Measurements from ENCODE around the gene MYF6.
"Not testable (repeated sequence)": the region's sequence is repeated elsewhere in the genome, so short reads cannot be mapped to it uniquely, and the experiment has no call there.

Gene MYF6

DNA sequence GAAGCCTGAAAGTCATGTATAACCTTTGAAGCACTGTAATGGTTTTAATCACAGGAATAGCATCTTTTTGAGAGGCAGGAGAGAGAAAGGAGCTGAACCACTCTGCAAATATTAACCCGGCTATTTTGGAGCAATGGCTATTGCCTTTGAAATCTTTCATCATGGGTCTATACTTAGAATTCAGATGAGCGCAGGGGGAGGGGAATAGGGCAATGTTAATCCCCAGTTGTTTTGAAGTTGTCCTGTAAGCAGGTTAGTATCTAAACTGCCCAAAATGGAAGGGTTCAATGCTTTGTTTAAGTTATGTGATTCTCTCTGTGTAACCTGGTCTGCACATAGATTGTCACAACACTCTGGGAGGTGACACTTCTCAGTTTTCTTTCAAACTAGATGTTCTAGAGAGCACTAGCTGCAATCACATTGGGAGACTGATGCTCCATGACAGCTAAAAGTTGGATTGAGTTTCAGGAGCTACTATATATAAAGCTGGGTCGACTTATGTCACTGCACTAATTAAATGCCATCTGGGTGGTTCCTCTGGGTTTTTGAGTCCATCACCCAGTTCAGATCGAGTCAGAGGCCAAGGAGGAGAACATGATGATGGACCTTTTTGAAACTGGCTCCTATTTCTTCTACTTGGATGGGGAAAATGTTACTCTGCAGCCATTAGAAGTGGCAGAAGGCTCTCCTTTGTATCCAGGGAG is at the start of gene MYF6:
Gene MYF6, plus strand, starts transcription at position 509 of the 704 bp plus-strand sequence. Its CDS starts 86 bp downstream, at position 595.
- FAIRE-seq (no peak), DNase-seq (ENCODE audit: insufficient read length, low spot score) (no peak)

DNA sequence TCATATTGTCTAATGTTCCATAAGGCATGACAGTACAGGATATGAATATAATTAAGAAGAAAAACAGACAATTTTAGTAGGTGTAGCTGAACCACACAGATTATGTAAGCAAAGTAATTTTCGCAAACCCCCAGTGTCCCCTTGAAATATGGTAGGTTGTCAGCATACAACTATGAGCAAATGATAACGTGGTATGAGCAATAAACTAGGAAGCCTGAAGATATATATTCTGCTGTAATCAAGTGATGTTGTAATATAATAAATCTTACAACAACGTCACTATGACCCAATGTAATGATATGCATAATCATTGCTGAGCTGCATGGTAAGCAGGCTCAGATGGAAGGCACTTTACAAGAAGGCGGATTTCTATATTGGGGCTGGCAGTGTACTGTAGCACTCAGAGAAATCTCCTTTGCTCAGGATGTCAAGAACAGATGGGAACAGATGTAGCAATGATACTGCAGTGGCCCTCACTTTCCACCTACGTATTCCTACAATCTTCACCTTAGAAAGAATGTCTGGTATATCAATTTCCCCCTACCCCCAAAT is 47.8 kb upstream of the MYF6 start:
- no peak for DNase-seq (ENCODE audit: insufficient read length, low spot score)
- FAIRE-seq = no peak

GRCh38 chr12:80662586-80662985 is 44.8 kb upstream of the MYF6 start:
- DNase-seq (ENCODE audit: insufficient read length, low spot score) = no peak
- FAIRE-seq = no peak

GRCh38 chr12:80670214-80670613 is 37.2 kb upstream of the MYF6 start:
- no peak for FAIRE-seq

DNA sequence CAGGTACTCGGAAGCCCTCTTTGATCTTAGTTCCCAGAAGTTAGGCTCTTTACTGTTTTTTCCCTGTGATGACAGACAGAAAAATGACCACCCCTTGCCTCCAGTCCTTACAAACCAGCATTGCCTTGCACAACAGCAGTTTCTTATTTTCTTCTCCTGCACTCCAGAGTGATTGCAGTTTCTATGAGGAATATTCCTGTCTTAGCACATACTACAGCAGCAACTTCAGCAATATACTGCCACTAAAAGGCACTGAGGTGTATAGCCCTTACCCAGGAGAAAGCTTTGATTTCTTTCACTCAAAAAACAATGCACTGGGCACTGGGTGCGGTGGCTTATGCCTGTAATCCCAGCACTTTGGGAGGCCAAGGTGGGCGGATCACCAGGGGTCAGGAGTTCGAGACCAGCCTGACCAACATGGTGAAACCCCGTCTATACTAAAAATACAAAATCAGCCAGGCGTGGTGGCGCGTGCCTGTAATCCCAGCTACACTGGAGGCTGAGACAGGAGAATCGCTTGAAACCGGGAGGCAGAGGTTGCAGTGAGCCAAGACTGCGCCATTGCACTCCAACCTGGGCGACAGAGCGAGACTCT is 31.3 kb upstream of the MYF6 start:
- peak; percentile 1 for DNase-seq (ENCODE audit: insufficient read length, low spot score)

More at GRCh38 chr12:80670214-80670613, 37.2 kb upstream of the MYF6 start:
- no peak for DNase-seq (ENCODE audit: insufficient read length, low spot score)

DNA sequence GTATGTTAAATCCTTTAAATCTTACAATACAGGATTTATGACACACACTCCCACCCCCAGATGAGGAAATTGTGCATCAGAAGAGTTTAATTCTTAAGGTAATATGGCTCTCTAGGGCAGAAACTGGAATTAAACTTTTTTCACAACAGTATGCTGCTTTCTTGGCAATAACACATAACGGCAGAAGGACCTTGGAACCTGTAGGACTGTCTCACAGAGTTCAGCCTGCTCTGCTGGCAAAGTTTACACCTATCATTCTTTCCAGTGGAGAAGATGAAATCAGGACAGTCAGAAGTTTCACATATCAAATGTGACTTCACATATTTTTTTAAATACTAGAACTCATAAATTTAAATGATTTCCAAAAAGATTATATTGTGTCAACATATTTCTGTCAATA is 30.6 kb upstream of the MYF6 start:
- FAIRE-seq (no peak), DNase-seq (ENCODE audit: insufficient read length, low spot score) (no peak)

More for the DNA sequence above, 31.3 kb upstream of the MYF6 start:
- not testable (repeated sequence) for FAIRE-seq

- DNase-seq (ENCODE audit: insufficient read length, low spot score) (no peak), FAIRE-seq (no peak)
These were observed 29.4 kb upstream of the MYF6 start for GRCh38 chr12:80677994-80678393.

GRCh38 chr12:80679346-80680131 is 27.9 kb upstream of the MYF6 start:
- DNase-seq (ENCODE audit: insufficient read length, low spot score) = no peak
- FAIRE-seq = no peak

- FAIRE-seq (no peak), DNase-seq (ENCODE audit: insufficient read length, low spot score) (no peak)
These were observed 26.1 kb upstream of the MYF6 start for GRCh38 chr12:80681287-80681686.

GRCh38 chr12:80681786-80682185 is 25.6 kb upstream of the MYF6 start:
- no peak for FAIRE-seq

DNA sequence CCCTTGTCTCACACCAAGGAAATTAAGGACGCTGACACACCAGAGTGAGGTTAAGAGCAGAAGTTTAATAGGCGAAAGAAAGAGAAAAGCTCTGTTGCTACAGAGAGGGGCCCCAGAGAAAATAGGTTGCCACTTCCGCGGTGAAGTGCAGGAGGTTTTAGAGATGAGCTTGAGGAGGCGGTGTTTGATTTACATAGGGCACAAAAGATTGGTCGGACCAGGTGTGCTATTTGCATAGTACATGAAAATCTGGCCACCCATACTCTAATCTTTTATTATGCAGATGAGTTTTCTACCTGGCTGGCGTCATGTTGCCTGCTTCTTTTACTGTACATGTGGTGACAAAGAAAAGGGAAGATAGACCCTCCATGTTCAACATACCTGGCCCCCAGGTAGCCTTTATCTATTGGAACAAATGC is 23.3 kb upstream of the MYF6 start:
- FAIRE-seq (no peak), DNase-seq (ENCODE audit: insufficient read length, low spot score) (no peak)

More at GRCh38 chr12:80681786-80682185, 25.6 kb upstream of the MYF6 start:
- DNase-seq (ENCODE audit: insufficient read length, low spot score) = no peak

DNA sequence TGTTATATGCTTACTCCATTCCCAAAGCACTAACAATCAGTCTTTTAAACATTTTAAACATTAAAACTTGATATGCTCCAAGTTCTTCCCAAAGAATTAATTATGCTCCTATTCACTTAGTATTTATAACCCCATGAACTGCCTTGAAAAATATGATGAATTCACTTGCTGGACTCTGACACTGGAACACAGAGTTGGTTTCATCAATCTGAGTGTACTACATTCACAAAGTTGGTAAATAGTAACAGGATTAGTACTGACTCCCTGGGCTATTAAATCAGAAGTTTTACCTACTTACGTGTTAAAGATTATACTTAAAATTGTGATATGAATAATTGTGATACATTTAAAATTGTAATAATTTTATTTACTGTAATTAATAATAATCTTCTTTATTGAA is 17.3 kb upstream of the MYF6 start:
- no peak for DNase-seq (ENCODE audit: insufficient read length, low spot score)
- FAIRE-seq = no peak

DNA sequence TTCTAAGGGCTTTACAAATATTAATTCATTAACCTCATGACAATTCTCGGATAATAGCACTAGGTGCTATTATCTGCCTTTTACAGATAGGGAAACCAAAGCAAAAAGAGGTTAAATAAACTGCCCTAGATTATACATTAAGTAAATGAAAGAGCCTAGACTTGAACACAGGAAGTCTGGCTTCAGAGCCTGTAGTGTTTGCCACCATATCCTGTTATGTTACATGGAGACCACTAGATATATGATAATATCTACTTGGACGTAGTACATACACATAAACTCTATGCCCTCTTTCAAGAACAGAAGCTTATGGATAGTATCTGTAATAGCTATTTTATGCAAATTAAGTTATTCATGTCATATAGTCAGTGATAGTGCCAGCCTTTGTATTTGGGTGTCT is 16.9 kb upstream of the MYF6 start:
- DNase-seq (ENCODE audit: insufficient read length, low spot score) = no peak
- FAIRE-seq = no peak

DNA sequence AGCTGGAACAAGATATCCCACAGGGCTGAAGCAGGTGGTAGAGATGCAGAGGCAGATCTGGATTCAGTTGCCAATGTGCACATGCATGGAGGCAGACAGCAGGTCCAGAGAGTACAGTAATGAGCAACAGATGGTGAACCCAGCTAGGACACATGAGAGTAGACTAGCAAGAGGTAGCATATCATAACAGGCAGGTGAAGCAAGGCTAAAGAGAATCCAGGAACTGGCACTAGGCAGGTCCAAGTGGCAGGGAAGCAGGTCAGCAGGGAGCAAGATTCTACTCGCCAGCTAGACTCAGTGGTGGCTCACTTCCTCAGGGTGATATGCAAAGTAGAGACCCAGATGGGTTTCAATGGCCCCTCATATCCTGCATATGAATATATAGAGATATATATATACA is 15.3 kb upstream of the MYF6 start:
- DNase-seq (ENCODE audit: insufficient read length, low spot score) (no peak), FAIRE-seq (no peak)

DNA sequence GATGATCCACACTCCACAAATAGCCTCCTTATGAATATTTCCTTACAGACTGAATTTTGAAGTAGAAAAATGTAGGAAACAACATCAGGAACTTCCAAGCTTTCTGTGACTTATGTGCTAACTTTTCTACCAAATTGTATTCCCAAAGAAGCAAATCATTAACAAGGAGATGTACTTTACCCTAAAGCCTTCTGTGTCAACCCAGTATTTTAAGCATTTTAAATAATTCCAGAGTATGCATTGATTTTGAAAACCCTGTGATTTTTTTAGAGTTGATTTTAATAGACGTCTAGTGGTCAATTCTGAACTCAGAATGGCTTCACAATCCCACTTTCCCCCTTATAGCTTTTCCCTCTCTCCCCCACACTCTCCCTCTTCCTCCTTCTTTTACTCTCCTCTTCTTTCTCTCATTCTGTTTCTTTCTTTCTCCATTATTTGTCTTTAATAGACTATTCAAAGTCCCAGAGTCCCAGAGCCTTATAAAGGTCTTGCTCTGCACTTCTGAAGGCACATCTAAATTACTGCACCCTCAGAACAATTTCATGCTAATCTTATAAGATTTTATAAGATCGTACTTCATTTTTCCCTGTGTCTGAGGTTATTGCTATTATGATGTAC is 10.1 kb upstream of the MYF6 start:
- FAIRE-seq = no peak
- no peak for DNase-seq (ENCODE audit: insufficient read length, low spot score)

DNA sequence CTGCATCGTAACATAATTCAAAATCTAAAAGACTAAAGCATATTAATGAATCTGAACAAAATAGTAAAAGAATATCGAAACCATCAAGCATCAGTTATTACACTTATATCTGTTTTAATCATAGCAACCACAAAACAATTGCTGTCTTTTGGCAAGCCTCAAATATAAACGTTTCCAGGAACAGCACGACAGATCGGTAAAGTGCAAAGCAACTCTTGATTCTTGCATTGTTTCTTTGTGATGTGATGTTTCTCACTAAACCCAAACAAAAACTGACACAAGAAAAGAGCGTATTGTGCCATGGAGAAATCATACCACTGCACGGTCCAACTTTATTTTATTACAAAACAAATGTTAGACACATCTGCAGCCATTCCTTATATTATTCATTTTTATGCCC is 9.2 kb upstream of the MYF6 start:
- no peak for DNase-seq (ENCODE audit: insufficient read length, low spot score)
- FAIRE-seq = no peak

GRCh38 chr12:80698847-80699542 is 8.4 kb upstream of the MYF6 start:
- DNase-seq (ENCODE audit: insufficient read length, low spot score) = no peak
- no peak for FAIRE-seq

GRCh38 chr12:80700327-80700726 is 7.1 kb upstream of the MYF6 start:
- FAIRE-seq (peak; percentile 9), DNase-seq (ENCODE audit: insufficient read length, low spot score) (no peak)

DNA sequence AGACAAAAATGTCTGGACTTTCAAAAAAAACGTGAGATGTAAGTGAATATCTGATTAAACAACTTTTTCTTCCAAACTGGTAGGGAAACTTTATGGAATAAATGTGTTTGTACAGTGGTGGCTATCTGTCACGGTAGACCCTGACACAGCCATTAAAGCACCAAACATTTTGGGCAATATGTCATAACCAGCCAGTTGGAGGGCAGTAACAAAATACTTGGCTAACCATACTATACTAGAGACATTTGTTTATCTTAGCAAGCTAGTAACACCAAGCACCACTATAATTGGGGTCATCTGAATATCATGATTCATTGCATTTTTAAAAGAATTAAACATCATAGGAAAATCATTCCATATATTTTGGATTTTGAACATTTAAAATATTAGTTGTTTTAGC is 6.0 kb upstream of the MYF6 start:
- FAIRE-seq (no peak), DNase-seq (ENCODE audit: insufficient read length, low spot score) (no peak)

Data from HTR-8/SVneo (cell line).